ENCODE measurements around the gene THAP8.

The THAP8 gene

GRCh38 chr19:36100476-36100875, 46.4 kb upstream of the THAP8 start:
- Histone ChIP-seq H3K27me3 (ENCODE audit: insufficient read depth, poor library complexity, severe bottlenecking) (no peaks in the 10 kb centered on the region), H3K4me3 (replicated peaks; ENCODE audit: insufficient read depth, low read length) (no peak overlapping the region), H3K27ac (replicated peaks) (no peak overlapping the region)
- no peak for DNase-seq (ENCODE audit: low read depth in 1 of 2, low spot score in 1 of 2)
- no peak for TF ChIP-seq SPI1 (IDR thresholded peaks at IDR 0.05; ENCODE audit: borderline replicate concordance, low read depth)
- no peak for TF ChIP-seq POLR2AphosphoS5 (IDR thresholded peaks at IDR 0.05; ENCODE audit: low read depth)
- no peak for TF ChIP-seq CTCF (IDR thresholded peaks at IDR 0.05; ENCODE audit: insufficient read depth, low read length)
- TF ChIP-seq REST (IDR thresholded peaks at IDR 0.05; ENCODE audit: insufficient replicate concordance, low read depth): no peak
- TF ChIP-seq GABPA (IDR thresholded peaks at IDR 0.05; ENCODE audit: low read depth): no peak

GRCh38 chr19:36099166-36099785, 45.2 kb upstream of the THAP8 start:
- Histone ChIP-seq H3K27me3 (ENCODE audit: insufficient read depth, poor library complexity, severe bottlenecking) (no peaks in the 10 kb centered on the region), H3K4me3 (replicated peaks; ENCODE audit: insufficient read depth, low read length) (no peak overlapping the region), H3K27ac (replicated peaks) (no peak overlapping the region)
- no peak for DNase-seq (ENCODE audit: low read depth in 1 of 2, low spot score in 1 of 2)
- TF ChIP-seq POLR2AphosphoS5 (IDR thresholded peaks at IDR 0.05; ENCODE audit: low read depth): no peak
- TF ChIP-seq SPI1 (IDR thresholded peaks at IDR 0.05; ENCODE audit: borderline replicate concordance, low read depth): no peak
- no peak for TF ChIP-seq CTCF (IDR thresholded peaks at IDR 0.05; ENCODE audit: insufficient read depth, low read length)
- no peak for TF ChIP-seq REST (IDR thresholded peaks at IDR 0.05; ENCODE audit: insufficient replicate concordance, low read depth)
- no peak for TF ChIP-seq GABPA (IDR thresholded peaks at IDR 0.05; ENCODE audit: low read depth)

- Histone ChIP-seq H3K27me3 (ENCODE audit: insufficient read depth, poor library complexity, severe bottlenecking) (no peaks in the 10 kb centered on the region), H3K27ac (replicated peaks) (no peak overlapping the region), H3K4me3 (replicated peaks; ENCODE audit: insufficient read depth, low read length) (no peak overlapping the region)
- no peak for TF ChIP-seq POLR2AphosphoS5 (IDR thresholded peaks at IDR 0.05; ENCODE audit: low read depth)
- no peak for TF ChIP-seq GABPA (IDR thresholded peaks at IDR 0.05; ENCODE audit: low read depth)
- no peak for TF ChIP-seq CTCF (IDR thresholded peaks at IDR 0.05; ENCODE audit: insufficient read depth, low read length)
- no peak for TF ChIP-seq SPI1 (IDR thresholded peaks at IDR 0.05; ENCODE audit: borderline replicate concordance, low read depth)
- no peak for TF ChIP-seq REST (IDR thresholded peaks at IDR 0.05; ENCODE audit: insufficient replicate concordance, low read depth)
- DNase-seq (ENCODE audit: low read depth in 1 of 2, low spot score in 1 of 2): no peak
Observed at GRCh38 chr19:36097036-36097435, 43.0 kb upstream of the THAP8 start.

Measured in HL-60 (cell line).